GM19395 (cell line): ENCODE measurements around the gene SOD2.
"Not testable (repeated sequence)": the region's sequence is repeated elsewhere in the genome, so short reads cannot be mapped to it uniquely, and the experiment has no call there.

Source experiments
- ATAC-seq: cut with Tn5 transposase; IDR thresholded peaks from one replicate; pipeline ENCODE4 v1.9.1; 2021; ENCODE audit warnings: mild to moderate bottlenecking, moderate library complexity; ENCODE audit not compliant: unreplicated experiment

Gene SOD2

GRCh38 chr6:159684013-159684304 is 9.1 kb downstream of the SOD2 start:
- no peak for ATAC-seq

GRCh38 chr6:159682810-159683209 is 10.2 kb downstream of the SOD2 start:
- no peak for ATAC-seq

- ATAC-seq: no peak
Observed at GRCh38 chr6:159682295-159682694, 10.7 kb downstream of the SOD2 start.

DNA sequence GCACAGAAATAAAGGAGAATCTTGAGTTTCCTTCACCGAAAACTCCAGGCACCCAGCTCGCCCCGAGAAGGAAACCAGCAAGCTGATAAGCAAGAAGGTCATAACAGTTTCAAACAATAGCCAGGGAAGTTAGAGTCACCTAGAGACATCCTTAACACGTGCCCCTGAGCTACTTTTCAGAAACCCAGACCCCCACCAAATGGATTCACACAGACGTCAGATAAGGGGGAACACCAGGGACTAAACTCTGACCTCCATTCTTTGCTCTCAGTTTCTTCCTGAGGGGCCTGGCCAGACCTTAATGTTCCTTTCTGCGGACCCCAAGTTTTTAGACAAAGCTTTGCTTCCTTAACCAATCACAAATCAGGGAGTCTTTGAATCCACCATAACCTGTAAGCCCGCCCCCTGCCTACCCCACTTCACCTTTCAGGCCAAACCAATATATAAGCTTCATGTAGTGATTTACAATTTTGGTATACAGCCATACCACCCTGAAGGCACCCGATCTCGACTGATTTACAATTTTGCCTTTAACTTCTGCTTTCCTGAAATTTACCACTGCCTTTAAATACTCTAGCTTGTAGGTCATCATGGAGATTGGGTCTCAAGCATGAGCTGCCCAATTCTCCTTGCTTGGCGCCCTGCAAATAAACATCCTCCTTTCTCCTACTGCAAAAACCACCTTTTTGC is 11.7 kb downstream of the SOD2 start:
- no peak for ATAC-seq

GRCh38 chr6:159680104-159680503 is 12.9 kb downstream of the SOD2 start:
- ATAC-seq: no peak

- ATAC-seq: no peak
Observed at GRCh38 chr6:159679091-159680077, 13.7 kb downstream of the SOD2 start.

GRCh38 chr6:159678574-159678973 is 14.5 kb downstream of the SOD2 start:
- no peak for ATAC-seq

- no peak for ATAC-seq
Observed at GRCh38 chr6:159677506-159678165, 15.4 kb downstream of the SOD2 start.

DNA sequence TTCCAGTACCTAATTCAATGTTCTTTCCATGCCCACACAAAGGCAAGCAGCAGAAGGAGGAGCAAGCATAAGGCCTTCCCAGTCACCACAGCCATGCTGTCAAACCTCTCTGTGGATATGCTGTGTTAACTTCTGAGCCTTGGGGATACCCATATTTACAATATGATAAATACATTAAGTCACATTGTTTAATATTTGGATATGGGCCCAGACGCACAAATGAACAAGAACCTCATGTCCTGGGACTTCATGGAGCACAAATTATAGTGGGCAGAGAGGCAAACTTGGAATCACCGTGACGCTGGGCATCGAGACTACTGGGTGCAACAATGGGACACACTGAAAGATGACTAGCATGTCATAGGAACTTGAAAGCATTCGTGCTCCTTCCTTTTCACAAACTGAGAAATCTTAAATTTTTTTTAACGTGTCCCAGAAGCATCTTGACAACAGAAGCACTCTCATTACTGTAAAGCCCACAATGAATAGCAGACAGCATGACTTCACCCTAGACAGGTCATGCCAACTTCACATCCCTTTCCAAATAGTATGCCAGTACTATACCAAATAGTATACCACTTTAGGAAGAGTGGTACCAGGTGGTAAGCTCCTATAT is 16.0 kb downstream of the SOD2 start:
- ATAC-seq: no peak

GRCh38 chr6:159676236-159676635 is 16.8 kb downstream of the SOD2 start:
- not testable (repeated sequence) for ATAC-seq

GRCh38 chr6:159665868-159666635 is 27.0 kb downstream of the SOD2 start:
- ATAC-seq: no peak

GRCh38 chr6:159663368-159663889 is 29.6 kb downstream of the SOD2 start:
- ATAC-seq: not testable (repeated sequence)

- not testable (repeated sequence) for ATAC-seq
Observed at GRCh38 chr6:159661977-159662376, 31.1 kb downstream of the SOD2 start.

DNA sequence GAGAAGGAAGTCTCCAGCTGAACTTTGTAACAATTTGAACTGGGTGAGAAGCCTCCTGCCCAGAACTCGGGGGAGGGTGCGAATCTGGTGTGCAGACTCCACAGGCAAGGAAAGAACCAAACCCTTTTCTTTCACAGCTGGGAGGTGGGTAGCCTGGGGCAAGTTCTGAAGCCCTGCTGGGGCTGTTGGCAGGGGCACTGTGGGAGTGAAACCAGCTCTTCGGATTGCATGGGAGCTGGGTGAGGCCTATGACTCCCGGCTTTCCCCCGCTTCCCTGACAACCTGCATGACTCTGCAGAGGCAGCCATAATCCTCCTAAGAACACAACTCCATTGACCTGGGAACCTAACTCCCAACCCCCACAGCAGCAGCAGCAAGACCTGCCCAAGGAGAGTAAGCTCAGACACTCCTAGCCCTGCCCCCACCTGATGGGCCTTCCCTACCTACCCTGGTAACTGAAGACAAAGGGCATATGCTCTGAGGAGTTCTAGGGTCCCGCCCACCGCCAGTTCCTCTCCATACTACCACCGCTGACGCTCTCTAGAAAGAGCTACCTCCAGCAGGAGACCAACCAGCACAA is 37.5 kb downstream of the SOD2 start:
- ATAC-seq: no peak

DNA sequence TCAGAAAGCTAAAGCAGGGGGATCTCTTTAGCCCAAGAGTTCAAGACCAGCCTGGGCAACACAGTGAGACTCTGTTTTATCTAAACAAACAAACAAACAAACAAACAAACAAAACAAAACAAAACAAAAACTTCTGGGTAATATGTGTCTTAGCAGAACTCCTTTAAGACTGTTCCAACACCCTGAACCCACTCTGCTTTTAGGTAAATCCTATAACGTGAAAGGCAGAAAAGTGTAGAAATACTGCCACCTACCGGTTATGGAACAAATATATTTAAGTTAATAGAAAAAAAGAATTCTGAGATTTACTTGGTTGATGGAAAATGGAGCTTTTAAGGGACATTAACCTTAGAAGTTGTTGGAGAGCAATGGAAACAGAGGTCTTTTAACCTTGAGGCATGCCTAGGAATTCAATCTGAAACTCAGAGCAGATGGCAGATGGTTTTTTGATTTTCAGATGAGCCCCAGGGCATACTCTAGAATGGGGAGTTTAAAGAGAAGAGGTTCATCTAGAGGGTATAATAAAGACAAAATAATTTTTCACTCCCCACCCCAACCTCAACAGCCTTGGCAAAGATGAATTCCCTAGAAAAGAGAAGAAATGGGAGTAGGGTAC is 38.5 kb downstream of the SOD2 start:
- ATAC-seq: no peak

DNA sequence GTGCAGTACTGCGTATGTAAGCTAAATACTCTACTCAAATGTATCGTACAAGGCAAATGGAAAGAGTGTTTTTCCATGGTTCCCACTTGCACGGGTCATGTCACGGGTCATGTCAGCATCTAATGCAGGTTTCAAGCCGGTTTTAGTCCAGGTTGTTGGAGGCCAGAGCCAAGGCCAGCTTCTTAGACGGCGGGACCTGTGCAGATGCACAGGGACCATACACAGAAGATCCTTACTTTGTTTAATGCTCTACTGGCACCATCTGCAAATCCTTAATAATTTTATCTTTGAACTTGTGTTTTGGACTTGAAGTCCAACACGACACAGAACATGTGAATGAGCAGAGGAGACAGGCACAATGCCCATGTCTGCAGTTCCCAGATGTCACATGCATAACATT is 42.7 kb downstream of the SOD2 start:
- no peak for ATAC-seq

DNA sequence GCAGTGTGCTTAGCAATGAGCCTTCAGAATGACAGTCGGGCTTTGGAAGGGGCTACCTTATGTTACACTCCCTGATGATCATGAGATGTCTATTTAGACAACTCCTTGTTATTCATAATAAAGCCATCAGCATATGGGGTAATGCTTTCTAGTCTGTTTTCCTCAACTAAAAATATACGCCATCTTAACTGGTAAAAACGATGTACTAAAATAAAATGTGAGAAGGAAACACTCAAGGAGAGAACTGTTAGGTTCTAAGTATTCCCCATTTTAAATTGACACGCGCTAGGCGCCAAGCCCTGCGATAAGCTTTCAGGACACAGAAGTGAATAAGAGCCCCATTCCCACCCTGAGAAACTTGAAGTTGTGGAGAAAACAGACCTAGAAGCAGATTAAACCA is 43.6 kb downstream of the SOD2 start:
- no peak for ATAC-seq

GRCh38 chr6:159646733-159647132 is 46.3 kb downstream of the SOD2 start:
- ATAC-seq: peak; percentile 99

DNA sequence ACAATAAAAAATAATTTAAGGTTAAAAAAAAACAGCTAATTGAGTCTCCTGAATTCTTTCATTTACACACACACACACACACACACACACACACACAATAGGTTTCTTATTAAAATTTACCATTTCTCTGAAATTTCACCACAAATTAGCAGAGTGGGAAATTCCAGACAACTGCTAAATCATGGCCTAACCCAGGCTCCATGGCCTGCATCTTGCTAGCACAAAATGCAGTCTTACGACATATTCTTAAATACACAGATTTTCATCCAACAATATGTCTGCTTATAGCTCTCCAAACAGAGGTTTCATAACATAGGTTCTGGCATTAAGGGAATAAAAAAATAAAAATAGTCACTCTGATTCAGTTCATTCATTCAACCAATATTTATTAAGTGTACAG is 46.9 kb downstream of the SOD2 start:
- ATAC-seq: no peak
